GM06990 (cell line): Measurements from ENCODE around the gene ZNF211.
A peak's percentile ranks its signal among the peaks of the same experiment; 100 is the strongest.

ENCODE experiments used
- DNase-seq: peaks from one replicate; pipeline ENCODE4 v3.0.0-alpha.2; 2011; ENCODE audit not compliant: insufficient read length; ENCODE audit errors: extremely low read depth
- H3K27me3 ChIP-seq: replicated peaks from 2 replicates; pipeline ENCODE4 v1.6.0; 2011; ENCODE audit warnings: low read length; ENCODE audit not compliant: control insufficient read depth, insufficient read depth
- H3K36me3 ChIP-seq: 2 replicates; pipeline ENCODE4 v1.5.1; 2011; ENCODE audit warnings: low read length; ENCODE audit not compliant: control insufficient read depth, insufficient read depth
- H3K4me3 ChIP-seq: replicated peaks from 2 replicates; pipeline ENCODE4 v1.5.1; 2011; ENCODE audit warnings: low read depth, mild to moderate bottlenecking, control low read depth, low read length
- CTCF ChIP-seq: IDR thresholded peaks from 2 replicates; pipeline ENCODE4 v1.5.1; 2011; ENCODE audit warnings: low read length, control low read depth, mild to moderate bottlenecking, inconsistent platforms; ENCODE audit not compliant: insufficient read depth, poor library complexity, severe bottlenecking

The ZNF211 gene

GRCh38 chr19:57672466-57672865, 39.5 kb downstream of the ZNF211 start:
- no peak for TF ChIP-seq CTCF
- Histone ChIP-seq H3K27me3 (no peaks in the 10 kb centered on the region), H3K4me3 (no peak overlapping the region), H3K36me3 (no peaks in the 10 kb centered on the region)
- no peak for DNase-seq

GRCh38 chr19:57675881-57676280, 42.9 kb downstream of the ZNF211 start:
- Histone ChIP-seq H3K36me3 (no peaks in the 10 kb centered on the region), H3K27me3 (no peaks in the 10 kb centered on the region), H3K4me3 (no peak overlapping the region)
- no peak for DNase-seq
- no peak for TF ChIP-seq CTCF

GRCh38 chr19:57682226-57682766, 49.3 kb downstream of the ZNF211 start:
- Histone ChIP-seq H3K27me3 (no peaks in the 10 kb centered on the region), H3K4me3 (peak overlapping the region; percentile 96), H3K36me3 (peaks cover 21% of the 10 kb centered on the region)
- no peak for TF ChIP-seq CTCF
- DNase-seq: no peak

- no peak for DNase-seq
- Histone ChIP-seq H3K4me3 (no peak overlapping the region), H3K27me3 (no peaks in the 10 kb centered on the region), H3K36me3 (peaks cover 21% of the 10 kb centered on the region)
- no peak for TF ChIP-seq CTCF
Observed at GRCh38 chr19:57686727-57687126, 53.8 kb downstream of the ZNF211 start.

- H3K4me3 ChIP-seq: no peak overlapping the region
- H3K27me3 ChIP-seq: no peaks in the 10 kb centered on the region
- DNase-seq: no peak
- TF ChIP-seq CTCF: no peak
- peaks cover 21% of the 10 kb centered on the region for H3K36me3 ChIP-seq
Observed at GRCh38 chr19:57687363-57688010, 54.5 kb downstream of the ZNF211 start.
